ENCODE measurements around the gene EDAR. TPM values are rescaled to one million over a fixed set of nuclear protein-coding genes. Genes with fewer than 3 reads are reported as not detected.
A peak's percentile ranks its signal among the peaks of the same experiment; 100 is the strongest.

EDAR gene
- total RNA-seq, 1 donor from 2014 or later, result 5.5 TPM

DNA sequence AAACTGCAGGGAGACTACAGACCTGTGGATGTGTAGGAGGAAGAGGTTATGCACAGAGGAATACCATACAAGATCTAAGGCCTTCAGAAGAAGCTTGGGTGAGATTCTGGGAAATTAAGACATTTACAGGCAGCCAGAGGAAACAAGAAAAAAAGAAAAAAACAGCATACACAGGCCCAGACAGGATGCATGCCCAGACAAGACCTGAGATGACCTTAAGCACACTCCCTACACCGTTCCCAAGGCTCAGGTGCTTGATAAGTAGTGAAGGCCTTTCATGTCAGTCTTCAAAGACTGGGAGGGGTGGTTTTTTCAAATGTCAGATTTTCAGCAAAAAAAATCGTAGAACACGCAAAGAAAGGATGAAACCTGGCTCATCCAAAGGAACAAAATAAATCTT, 119.5 kb downstream of the EDAR start:
- H3K36me3 Mint-ChIP-seq, result peaks cover 65% of the 10 kb centered on the region
- no peaks in the 10 kb centered on the region for H3K27me3 Mint-ChIP-seq (ENCODE audit: low read depth)
- TF ChIP-seq CTCF (IDR thresholded peaks at IDR 0.05; ENCODE audit: unreplicated experiment), result no peak
- H3K4me3 Mint-ChIP-seq, result no peak overlapping the region
- peaks cover 31% of the 10 kb centered on the region for H3K9me3 Mint-ChIP-seq
- H3K27ac Mint-ChIP-seq, result no peak overlapping the region
- no peak for DNase-seq (ENCODE audit: low spot score in 2 of 2, unreplicated experiment in 2 of 2)
- H3K4me1 Mint-ChIP-seq, result no peaks in the 10 kb centered on the region

DNA sequence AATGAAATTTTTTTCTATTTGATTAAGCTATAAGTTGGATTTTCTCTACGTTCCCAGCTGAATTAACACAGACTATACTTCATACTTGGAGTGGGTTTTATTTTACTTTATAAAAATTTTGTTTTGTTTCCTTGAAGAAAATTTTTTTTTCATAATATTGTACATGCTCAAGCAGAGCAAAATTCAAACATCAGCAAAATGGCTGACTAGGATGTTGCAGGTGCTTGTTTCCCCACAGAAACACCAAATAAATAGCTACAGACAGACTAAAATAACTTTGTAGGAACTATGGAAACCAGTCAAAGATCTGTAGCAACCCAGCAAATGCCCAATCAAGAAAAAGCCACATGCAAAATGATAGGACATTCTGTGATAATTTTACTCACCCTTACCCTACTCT, 120.1 kb downstream of the EDAR start:
- TF ChIP-seq CTCF (IDR thresholded peaks at IDR 0.05; ENCODE audit: unreplicated experiment), result no peak
- no peak for DNase-seq (ENCODE audit: low spot score in 2 of 2, unreplicated experiment in 2 of 2)
- Mint-ChIP-seq H3K4me1 (no peaks in the 10 kb centered on the region), H3K27me3 (ENCODE audit: low read depth) (no peaks in the 10 kb centered on the region), H3K36me3 (peaks cover 60% of the 10 kb centered on the region), H3K27ac (no peak overlapping the region), H3K4me3 (no peak overlapping the region), H3K9me3 (peaks cover 31% of the 10 kb centered on the region)

DNA sequence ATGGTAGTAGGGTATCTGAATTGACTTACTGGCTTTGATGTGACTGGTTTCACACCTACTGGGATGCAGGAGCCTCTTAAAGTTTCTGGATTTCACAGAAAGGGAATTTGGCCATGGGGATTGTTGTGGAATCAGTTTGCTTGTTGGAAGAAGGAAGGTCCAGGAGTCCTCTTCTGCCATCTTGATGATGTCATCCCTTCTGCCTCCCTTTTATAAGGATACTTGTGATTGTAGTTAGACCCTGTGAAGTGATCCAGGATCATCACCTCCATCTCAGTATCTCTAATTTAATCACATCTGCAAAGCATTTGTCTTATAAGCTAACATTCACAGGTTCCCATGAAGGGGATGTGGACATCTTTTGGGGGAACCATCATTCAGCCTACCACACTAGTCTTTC, 123.0 kb downstream of the EDAR start:
- Mint-ChIP-seq H3K27me3 (ENCODE audit: low read depth) (no peaks in the 10 kb centered on the region), H3K4me1 (no peaks in the 10 kb centered on the region)

GRCh38 chr2:108858894-108859293, 130.1 kb downstream of the EDAR start:
- Mint-ChIP-seq H3K4me3 (no peak overlapping the region), H3K27ac (no peak overlapping the region), H3K9me3 (peaks cover 15% of the 10 kb centered on the region), H3K36me3 (peaks cover 39% of the 10 kb centered on the region), H3K27me3 (ENCODE audit: low read depth) (no peaks in the 10 kb centered on the region), H3K4me1 (peaks cover 2% of the 10 kb centered on the region)
- no peak for DNase-seq (ENCODE audit: low spot score in 2 of 2, unreplicated experiment in 2 of 2)
- no peak for TF ChIP-seq CTCF (IDR thresholded peaks at IDR 0.05; ENCODE audit: unreplicated experiment)

More for the DNA sequence above, 123.0 kb downstream of the EDAR start:
- H3K36me3 Mint-ChIP-seq, result peaks cover 57% of the 10 kb centered on the region
- DNase-seq (ENCODE audit: low spot score in 2 of 2, unreplicated experiment in 2 of 2), result no peak
- no peak overlapping the region for H3K27ac Mint-ChIP-seq
- no peak overlapping the region for H3K4me3 Mint-ChIP-seq
- H3K9me3 Mint-ChIP-seq, result peaks cover 24% of the 10 kb centered on the region
- no peak for TF ChIP-seq CTCF (IDR thresholded peaks at IDR 0.05; ENCODE audit: unreplicated experiment)

- Mint-ChIP-seq H3K36me3 (peaks cover 46% of the 10 kb centered on the region), H3K4me3 (no peak overlapping the region), H3K4me1 (peaks cover 2% of the 10 kb centered on the region), H3K27me3 (ENCODE audit: low read depth) (no peaks in the 10 kb centered on the region), H3K27ac (no peak overlapping the region), H3K9me3 (peaks cover 13% of the 10 kb centered on the region)
- no peak for TF ChIP-seq CTCF (IDR thresholded peaks at IDR 0.05; ENCODE audit: unreplicated experiment)
- no peak for DNase-seq (ENCODE audit: low spot score in 2 of 2, unreplicated experiment in 2 of 2)
Observed at GRCh38 chr2:108855194-108855593, 133.8 kb downstream of the EDAR start.

DNA sequence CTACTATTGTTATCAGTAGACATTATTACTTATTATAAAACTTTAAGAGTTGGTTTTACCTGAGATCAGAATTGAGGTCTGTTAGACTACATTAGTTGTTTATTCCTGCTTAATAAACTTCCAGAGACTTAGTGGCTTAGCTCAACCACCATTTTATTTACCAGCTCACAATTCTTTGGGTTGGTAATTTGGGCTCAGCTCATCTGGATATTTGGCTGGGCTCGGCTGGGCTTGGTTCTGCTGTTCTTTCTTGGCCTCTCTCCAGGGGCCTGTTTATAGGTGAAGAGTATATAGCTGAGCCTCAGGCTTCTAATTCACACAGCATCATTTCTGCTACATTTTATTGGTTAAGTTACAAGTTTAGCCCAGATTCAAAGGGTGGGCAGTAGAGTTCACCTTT, 134.5 kb downstream of the EDAR start:
- TF ChIP-seq CTCF (IDR thresholded peaks at IDR 0.05; ENCODE audit: unreplicated experiment), result no peak
- H3K4me3 Mint-ChIP-seq, result no peak overlapping the region
- H3K9me3 Mint-ChIP-seq, result peaks cover 8% of the 10 kb centered on the region
- peaks cover 2% of the 10 kb centered on the region for H3K4me1 Mint-ChIP-seq
- H3K36me3 Mint-ChIP-seq, result peaks cover 40% of the 10 kb centered on the region
- DNase-seq (ENCODE audit: low spot score in 2 of 2, unreplicated experiment in 2 of 2), result no peak
- no peaks in the 10 kb centered on the region for H3K27me3 Mint-ChIP-seq (ENCODE audit: low read depth)
- peak overlapping the region; percentile 16 for H3K27ac Mint-ChIP-seq

Measured in mesothelial cell of epicardium (in vitro differentiated cells).